ENCODE results near the gene STRAP. TPM values are rescaled to one million over a fixed set of nuclear protein-coding genes. Genes with fewer than 3 reads are reported as not detected.

Gene STRAP
- total and polyA plus RNA-seq, 2 of the 8 experiments (the other 6 are each of a cell fraction or from before 2014, with no cell fraction given), result 107 to 251 TPM

- Histone ChIP-seq H3K14ac (ENCODE audit: insufficient read length) (no peak overlapping the region), H2BK120ac (replicated peaks; ENCODE audit: low read depth, low read length) (no peak overlapping the region), H3K9me3 (ENCODE audit: insufficient read depth in 2 of 2, low read depth in 1 of 2, low read length in 1 of 2) (no peaks in the 10 kb centered on the region), H3K79me2 (ENCODE audit: control insufficient read depth in 1 of 2, insufficient read depth in 2 of 2, low read length in 2 of 2) (0 out of 4 replicates have a peak, but pooled peaks cover 0 to 2% of the 10 kb centered on the region in 2 experiments), H4K20me1 (replicated peaks in 1 of 2; ENCODE audit: control insufficient read depth in 1 of 2, insufficient read depth in 2 of 2, low read length in 2 of 2) (no peaks in the 10 kb centered on the region), H3K4me3 (ENCODE audit: extremely low read depth in 1 of 4, insufficient read depth in 2 of 4, low read depth in 3 of 4, low read length in 4 of 4) (no peak overlapping the region), H3K4ac (replicated peaks; ENCODE audit: insufficient read length, low read depth, low read length) (no peak overlapping the region), H2AFZ (ENCODE audit: low read length) (no peak overlapping the region), H4K5ac (ENCODE audit: insufficient read length, low read depth, low read length) (no peak overlapping the region), H3K4me2 (ENCODE audit: insufficient read depth in 1 of 2, low read depth in 2 of 2, low read length in 2 of 2) (no peak overlapping the region), H3K36me3 (ENCODE audit: control insufficient read depth in 2 of 4, insufficient read depth in 4 of 4, low read length in 3 of 4) (no peaks in the 10 kb centered on the region), H2BK15ac (ENCODE audit: low read length) (no peak overlapping the region), H2BK5ac (ENCODE audit: low read depth, low read length) (peak overlapping the region; percentile 30; the same call in 1 of the 2 replicates), H2BK20ac (ENCODE audit: low read length) (no peak overlapping the region), H3K23ac (ENCODE audit: insufficient read length) (no peak overlapping the region), H3K23me2 (ENCODE audit: low read depth, low read length) (no peaks in the 10 kb centered on the region), H3K4me1 (replicated peaks in 1 of 4; ENCODE audit: control insufficient read depth in 3 of 4, insufficient read depth in 4 of 4, low read length in 3 of 4) (no peaks in the 10 kb centered on the region), H3K56ac (replicated peaks; ENCODE audit: insufficient read length, low read depth, low read length) (no peak overlapping the region), H4K91ac (replicated peaks; ENCODE audit: insufficient read length, low read length) (no peak overlapping the region), H3K9ac (replicated peaks in 1 of 4; ENCODE audit: extremely low read depth in 1 of 4, low read depth in 3 of 4, low read length in 3 of 4) (no peak overlapping the region), H2AK5ac (ENCODE audit: low read depth, low read length) (no peak overlapping the region), H3K18ac (ENCODE audit: extremely low read depth, low read length) (no peak overlapping the region), H4K8ac (ENCODE audit: extremely low read depth, insufficient read depth, low read length) (no peak overlapping the region), H3K27ac (ENCODE audit: low read depth, low read length) (no peak overlapping the region), H2BK12ac (ENCODE audit: low read depth, low read length) (no peak overlapping the region), H3K79me1 (ENCODE audit: low read depth, low read length) (no peaks in the 10 kb centered on the region), H3K27me3 (replicated peaks in 1 of 4; ENCODE audit: control insufficient read depth in 3 of 4, extremely low read depth in 1 of 4, insufficient read depth in 3 of 4, low read length in 3 of 4) (no peaks in the 10 kb centered on the region)
- CTCF ChIA-PET (ENCODE audit: partially characterized antibody), result no interaction called here
- POLR2A ChIA-PET (ENCODE audit: partially characterized antibody), result no interaction called here
- WGBS, 2 experiments (ENCODE audit: extremely low coverage in 1 of 2, insufficient coverage in 1 of 2, insufficient read length in 1 of 2, insufficient replicate concordance in 2 of 2, low coverage in 1 of 2, low lambda C conversion rate in 2 of 2, missing lambda C conversion rate in 1 of 2), result 96% methylated on average over 3 of the region's 3 CpGs; no CpG with 5 or more reads in 1 of the 2 experiments
- DNase-seq (ENCODE audit: low read depth in 1 of 2, low spot score in 2 of 2), result no peak
- no peak for FAIRE-seq
- no peak for TF ChIP-seq JUN (IDR thresholded peaks at IDR 0.05; ENCODE audit: low read depth, low read length)
- no peak for TF ChIP-seq BCL11A (IDR thresholded peaks at IDR 0.05; ENCODE audit: low read depth in 2 of 2, low read length in 2 of 2)
- TF ChIP-seq ATF3 (IDR thresholded peaks at IDR 0.05; ENCODE audit: insufficient read depth, low read depth, low read length), result no peak
- no peak for TF ChIP-seq CBX8 (IDR thresholded peaks at IDR 0.05; ENCODE audit: borderline replicate concordance, low read depth, low read length)
- no peak for TF ChIP-seq POLR2AphosphoS5 (IDR thresholded peaks at IDR 0.05; ENCODE audit: low read depth, low read length)
- TF ChIP-seq GABPA (IDR thresholded peaks at IDR 0.05; ENCODE audit: borderline replicate concordance, insufficient read depth, low read length), result no peak
- TF ChIP-seq SIRT6 (IDR thresholded peaks at IDR 0.05; ENCODE audit: low read length), result no peak
- no peak for TF ChIP-seq TBP (IDR thresholded peaks at IDR 0.05; ENCODE audit: low read depth, low read length)
- no peak for TF ChIP-seq SRF (IDR thresholded peaks at IDR 0.05; ENCODE audit: low read depth, low read length)
- TF ChIP-seq GTF2F1 (IDR thresholded peaks at IDR 0.05; ENCODE audit: borderline replicate concordance, low read depth, low read length), result no peak
- no peak for TF ChIP-seq KDM1A (IDR thresholded peaks at IDR 0.05; ENCODE audit: borderline replicate concordance, low read length)
- TF ChIP-seq ATF2 (IDR thresholded peaks at IDR 0.05; ENCODE audit: low read length), result no peak
- TF ChIP-seq POLR2A (IDR thresholded peaks at IDR 0.05; ENCODE audit: control extremely low read depth in 1 of 2, low read depth in 2 of 2, low read length in 2 of 2), result no peak
Measured at GRCh38 chr12:15936751-15937150, 54.6 kb downstream of the STRAP start.

Measured in H1 (cell line).